ENCODE data around the gene XDH.

XDH gene

GRCh38 chr2:31348618-31349017 lies 65.9 kb downstream of the XDH start:
- no peak overlapping the region for H3K4me3 ChIP-seq (ENCODE audit: low read depth, low read length)
- CTCF ChIA-PET = no interaction called here
- POLR2A ChIA-PET = no interaction called here

DNA sequence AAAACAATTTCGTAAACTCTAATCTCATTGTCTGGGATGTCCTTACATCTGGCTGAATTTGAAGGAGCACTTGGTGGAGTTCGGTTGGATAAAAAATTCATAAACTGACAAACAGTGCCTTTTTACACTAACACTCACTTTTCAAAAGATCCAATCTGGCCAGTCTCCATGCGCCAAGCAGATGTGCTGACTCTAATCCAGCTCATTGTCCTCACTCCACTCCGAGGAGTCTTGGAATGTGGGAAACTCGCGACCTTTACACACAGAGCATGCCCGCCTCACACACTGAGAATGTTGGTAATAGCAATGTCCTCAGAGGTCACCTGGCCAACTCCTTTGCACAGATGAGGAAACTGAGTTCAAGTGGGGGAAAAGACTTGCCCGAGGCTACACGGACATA lies 66.8 kb downstream of the XDH start:
- no peak for TF ChIP-seq CTCF (IDR thresholded peaks at IDR 0.05; ENCODE audit: insufficient read depth, low read length, missing control alignments)
- CTCF ChIA-PET = interaction anchor here (0.8 to 1.6 kb wide), 2 partner anchors 8 to 14 kb away, joined by 3 to 4 read pairs; no protein-coding TSS in a partner anchor
- H3K4me3 ChIP-seq (ENCODE audit: low read depth, low read length) = no peak overlapping the region
- POLR2A ChIA-PET = no interaction called here
- DNase-seq (ENCODE audit: low read depth, low spot score) = no peak

More at GRCh38 chr2:31348618-31349017, 65.9 kb downstream of the XDH start:
- no peak for DNase-seq (ENCODE audit: low read depth, low spot score)
- no peak for TF ChIP-seq CTCF (IDR thresholded peaks at IDR 0.05; ENCODE audit: insufficient read depth, low read length, missing control alignments)

DNA sequence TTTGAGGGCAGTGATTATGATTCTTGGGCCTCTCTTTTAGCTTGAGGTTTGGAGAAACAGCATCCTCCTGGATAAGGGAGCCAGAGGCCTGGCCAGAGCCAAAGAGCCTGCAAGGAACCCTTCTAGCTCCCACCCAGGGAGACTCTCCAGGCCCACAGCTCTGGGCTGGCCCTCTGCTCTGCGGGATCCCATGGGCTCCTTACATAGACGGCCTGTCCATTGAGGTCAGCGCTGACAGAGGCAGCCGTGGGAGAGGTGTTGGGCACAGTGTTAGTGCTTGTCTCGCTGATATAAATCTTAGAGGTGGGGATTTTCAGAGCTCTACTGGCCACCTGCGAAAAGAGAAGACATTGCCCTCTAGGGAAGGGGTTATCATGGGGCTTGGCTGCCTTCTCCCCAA lies 67.2 kb downstream of the XDH start:
- CTCF ChIA-PET = interaction anchor here (0.8 to 1.6 kb wide), 3 partner anchors 8 to 14 kb away, joined by 3 to 5 read pairs (median 4); no protein-coding TSS in a partner anchor
- DNase-seq (ENCODE audit: low read depth, low spot score) = no peak
- POLR2A ChIA-PET = no interaction called here
- no peak for TF ChIP-seq CTCF (IDR thresholded peaks at IDR 0.05; ENCODE audit: insufficient read depth, low read length, missing control alignments)
- no peak overlapping the region for H3K4me3 ChIP-seq (ENCODE audit: low read depth, low read length)

DNA sequence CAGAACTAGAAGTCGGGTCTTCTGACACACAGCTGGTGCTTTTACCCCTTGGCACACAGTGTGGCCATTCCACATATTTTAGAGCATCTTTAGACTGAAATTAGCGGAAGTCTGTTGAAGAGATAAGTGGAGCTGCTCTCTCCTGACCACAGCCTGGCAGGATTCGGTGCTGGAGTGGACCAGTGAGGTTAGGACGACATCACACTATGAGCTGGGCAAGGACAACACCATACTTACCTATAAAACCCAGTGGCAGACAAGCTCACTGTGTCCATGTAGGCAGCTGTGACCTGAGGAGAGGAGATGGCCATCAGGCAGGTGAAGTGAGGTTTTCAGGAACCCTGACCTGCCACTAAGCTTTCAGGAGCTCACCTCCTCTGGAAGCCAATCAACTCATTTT lies 70.1 kb downstream of the XDH start:
- no peak for TF ChIP-seq CTCF (IDR thresholded peaks at IDR 0.05; ENCODE audit: insufficient read depth, low read length, missing control alignments)
- no peak for DNase-seq (ENCODE audit: low read depth, low spot score)
- ChIA-PET CTCF (interaction anchor here (1.0 to 2.0 kb wide), 2 partner anchors 11 kb away, joined by 3 to 6 read pairs; no protein-coding TSS in a partner anchor), POLR2A (no interaction called here)
- no peak overlapping the region for H3K4me3 ChIP-seq (ENCODE audit: low read depth, low read length)

GRCh38 chr2:31341351-31341750 lies 73.2 kb downstream of the XDH start:
- ChIA-PET CTCF (no interaction called here), POLR2A (no interaction called here)
- H3K4me3 ChIP-seq (ENCODE audit: low read depth, low read length) = no peak overlapping the region
- no peak for DNase-seq (ENCODE audit: low read depth, low spot score)
- no peak for TF ChIP-seq CTCF (IDR thresholded peaks at IDR 0.05; ENCODE audit: insufficient read depth, low read length, missing control alignments)

GRCh38 chr2:31339696-31340095 lies 74.8 kb downstream of the XDH start:
- CTCF ChIA-PET = no interaction called here
- no peak for TF ChIP-seq CTCF (IDR thresholded peaks at IDR 0.05; ENCODE audit: insufficient read depth, low read length, missing control alignments)
- DNase-seq (ENCODE audit: low read depth, low spot score) = no peak
- POLR2A ChIA-PET = no interaction called here
- H3K4me3 ChIP-seq (ENCODE audit: low read depth, low read length) = no peak overlapping the region

Data from AG04449 (cell line).